ENCODE data around the gene TGFBI. TPM values are rescaled to one million over a fixed set of nuclear protein-coding genes. Genes with fewer than 3 reads are reported as not detected.
A peak's percentile ranks its signal among the peaks of the same experiment; 100 is the strongest.

TGFBI gene
- polyA plus RNA-seq, 3 donors from 2014 or later = 2.2 to 13.3 (median 10.9) TPM

DNA sequence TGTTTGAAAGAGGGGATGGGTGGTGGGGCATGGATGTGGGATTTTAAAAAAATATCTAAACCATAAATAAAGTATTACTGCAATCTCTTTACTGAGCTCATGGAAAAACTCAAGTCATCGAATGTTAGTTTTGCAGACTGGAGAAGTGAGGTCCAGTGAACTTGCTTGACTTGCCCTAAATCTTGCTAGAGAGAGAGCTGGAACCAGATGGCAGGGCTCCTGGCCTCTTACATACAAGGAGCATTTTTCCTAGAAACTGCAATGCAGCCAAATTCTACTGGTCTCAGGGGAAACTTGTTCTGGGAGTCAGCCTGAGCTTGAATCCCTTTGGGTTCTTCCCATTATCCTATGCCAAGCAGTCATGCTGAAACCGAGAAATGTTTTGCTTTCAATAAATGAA is 2.9 kb upstream of the TGFBI start:
- no peak overlapping the region for H3K4me3 Mint-ChIP-seq
- no peak for DNase-seq
- H3K9me3 Mint-ChIP-seq = no peaks in the 10 kb centered on the region
- H3K27ac Mint-ChIP-seq = no peak overlapping the region
- H3K36me3 Mint-ChIP-seq = no peaks in the 10 kb centered on the region
- peaks cover 2 to 7% (median 6%) of the 10 kb centered on the region in 3 donors for H3K27me3 Mint-ChIP-seq (ENCODE audit: low read depth in 3 of 3)
- H3K4me1 Mint-ChIP-seq = no peaks in the 10 kb centered on the region

DNA sequence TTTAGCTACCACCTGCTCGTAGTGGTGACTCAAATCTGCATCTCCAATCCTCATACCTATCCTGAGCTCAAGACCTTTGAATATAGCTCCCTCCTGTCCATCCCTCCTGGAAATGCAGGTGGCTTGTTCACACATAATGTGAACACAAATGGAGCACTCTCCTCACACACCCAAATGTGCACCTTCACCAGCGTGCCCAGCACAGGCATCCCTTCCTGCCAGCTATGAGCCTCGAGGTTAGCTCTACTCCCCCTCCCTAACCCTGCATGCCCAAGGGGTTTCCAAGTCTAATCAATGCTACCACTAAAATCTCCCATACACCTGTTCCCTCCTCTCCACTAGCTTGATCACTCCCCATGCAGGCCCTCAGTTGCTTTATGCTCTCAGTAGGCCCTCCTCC is 2.2 kb upstream of the TGFBI start:
- Mint-ChIP-seq H3K27me3 (ENCODE audit: low read depth in 3 of 3) (peaks cover 2 to 7% (median 6%) of the 10 kb centered on the region in 3 donors), H3K4me1 (no peaks in the 10 kb centered on the region), H3K9me3 (no peaks in the 10 kb centered on the region), H3K4me3 (no peak overlapping the region), H3K36me3 (no peaks in the 10 kb centered on the region), H3K27ac (no peak overlapping the region)
- no peak for DNase-seq

DNA sequence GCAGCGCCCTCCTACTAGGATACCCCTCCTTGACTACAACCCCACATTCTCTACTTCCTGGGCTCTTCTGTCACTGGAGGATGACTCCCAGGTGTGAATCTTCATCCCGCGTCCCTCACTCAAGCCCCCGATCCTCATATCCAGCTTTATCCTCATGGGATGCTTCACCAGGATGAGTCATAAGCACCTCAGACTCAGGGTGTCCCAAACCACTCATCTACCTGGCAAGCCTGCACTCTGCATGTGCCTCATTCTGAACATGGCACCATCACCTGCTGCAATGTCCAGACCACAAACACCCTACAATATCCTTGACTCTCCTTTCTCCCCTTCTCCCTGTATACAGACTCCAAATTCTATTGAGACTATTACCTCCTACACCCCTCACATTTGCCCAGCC is 1.5 kb upstream of the TGFBI start:
- Mint-ChIP-seq H3K36me3 (no peaks in the 10 kb centered on the region), H3K9me3 (no peaks in the 10 kb centered on the region), H3K4me1 (no peaks in the 10 kb centered on the region), H3K27me3 (ENCODE audit: low read depth in 3 of 3) (peaks cover 0 to 7% (median 4%) of the 10 kb centered on the region in 3 donors), H3K4me3 (no peak overlapping the region), H3K27ac (no peak overlapping the region)
- no peak for DNase-seq

DNA sequence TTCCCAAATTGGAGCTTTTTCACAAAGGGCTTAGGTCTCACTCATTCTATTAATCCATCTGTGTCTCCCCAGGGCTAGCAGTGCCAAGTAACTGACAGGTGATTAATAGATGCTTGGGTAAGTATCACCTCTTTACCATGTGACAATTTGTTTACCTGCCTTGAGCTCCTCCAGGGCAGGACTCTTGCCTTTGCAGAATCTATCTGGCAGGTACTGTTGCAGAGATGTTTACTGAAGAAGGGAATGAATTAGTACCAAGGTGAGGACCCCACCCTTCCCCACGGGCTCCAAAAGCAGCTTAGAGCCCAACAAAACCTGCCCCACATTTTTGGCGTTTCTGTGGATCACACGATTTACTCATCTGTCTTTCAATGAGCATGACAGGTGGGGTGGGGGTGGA is 698 bp upstream of the TGFBI start:
- DNase-seq = no peak
- no peak overlapping the region for H3K27ac Mint-ChIP-seq
- H3K4me3 Mint-ChIP-seq = no peak overlapping the region
- H3K27me3 Mint-ChIP-seq (ENCODE audit: low read depth in 3 of 3) = peaks cover 0 to 7% (median 4%) of the 10 kb centered on the region in 3 donors
- H3K9me3 Mint-ChIP-seq = no peaks in the 10 kb centered on the region
- peaks cover 0 to 1% of the 10 kb centered on the region in 2 donors for H3K4me1 Mint-ChIP-seq
- no peaks in the 10 kb centered on the region for H3K36me3 Mint-ChIP-seq

GRCh38 chr5:136030252-136030651 is 1.5 kb downstream of the TGFBI start:
- Mint-ChIP-seq H3K9me3 (no peaks in the 10 kb centered on the region), H3K27me3 (ENCODE audit: low read depth in 3 of 3) (peaks cover 0 to 7% (median 4%) of the 10 kb centered on the region in 3 donors), H3K4me1 (peaks cover 7 to 8% of the 10 kb centered on the region in 2 donors), H3K4me3 (no peak overlapping the region), H3K36me3 (no peaks in the 10 kb centered on the region), H3K27ac (no peak overlapping the region)
- no peak for DNase-seq

DNA sequence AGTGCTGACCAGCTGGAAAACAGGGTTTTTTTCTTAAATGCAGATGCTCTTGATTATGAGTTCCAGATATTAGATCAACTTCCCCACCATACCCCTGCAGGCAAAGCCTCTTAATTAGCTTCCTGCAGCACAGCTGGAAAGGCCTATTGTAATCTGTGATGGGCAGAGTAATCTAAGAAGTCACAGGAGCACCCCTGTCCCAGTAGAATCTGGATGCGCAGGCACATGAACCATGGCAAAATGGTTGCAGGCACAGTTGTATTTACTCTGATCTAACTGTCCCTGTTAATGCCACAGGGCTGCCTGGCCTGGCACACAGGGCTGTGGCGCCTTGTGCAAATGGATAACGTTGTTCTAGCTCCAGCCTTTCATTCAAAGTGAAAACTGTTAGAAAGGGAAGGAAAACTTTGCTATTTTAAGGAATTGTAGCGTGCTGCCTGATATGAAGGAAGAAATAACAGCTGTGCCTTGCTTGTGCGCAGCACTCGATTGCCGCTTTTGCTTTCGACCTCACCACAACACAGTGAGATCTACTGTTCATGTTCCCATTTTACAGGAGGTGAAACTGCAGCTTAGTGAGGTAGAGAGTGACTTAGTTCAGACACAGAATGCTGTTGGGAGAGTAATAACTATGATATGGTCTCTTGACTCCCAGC is 2.3 kb downstream of the TGFBI start:
- Mint-ChIP-seq H3K4me3 (no peak overlapping the region), H3K27me3 (ENCODE audit: low read depth in 3 of 3) (peaks cover 0 to 7% (median 4%) of the 10 kb centered on the region in 3 donors), H3K4me1 (peaks cover 12% of the 10 kb centered on the region in 2 donors), H3K9me3 (no peaks in the 10 kb centered on the region), H3K36me3 (no peaks in the 10 kb centered on the region), H3K27ac (no peak overlapping the region)
- DNase-seq = no peak

DNA sequence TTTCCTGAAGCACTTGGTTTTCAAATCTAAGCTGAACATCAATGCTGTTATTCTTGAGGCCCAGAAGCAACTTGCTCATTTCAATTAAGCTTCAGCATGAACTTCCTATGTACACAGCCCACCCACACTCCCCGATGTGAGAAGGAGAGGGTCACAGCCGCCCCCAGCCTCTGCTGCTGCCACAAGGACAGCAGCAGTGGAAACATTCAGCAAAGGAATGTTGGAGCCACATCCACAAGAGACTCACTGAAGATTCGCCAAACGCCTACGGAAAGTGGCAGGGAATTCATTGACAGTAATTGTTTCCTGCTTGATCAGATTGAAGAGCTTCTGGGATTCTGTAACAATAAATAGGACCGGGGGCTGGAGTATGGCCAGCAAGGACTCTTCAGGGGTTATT is 2.9 kb downstream of the TGFBI start:
- peaks cover 0 to 7% (median 4%) of the 10 kb centered on the region in 3 donors for H3K27me3 Mint-ChIP-seq (ENCODE audit: low read depth in 3 of 3)
- H3K4me3 Mint-ChIP-seq = no peak overlapping the region
- H3K4me1 Mint-ChIP-seq = peaks cover 18 to 19% of the 10 kb centered on the region in 2 donors
- H3K27ac Mint-ChIP-seq = peak overlapping the region in 1 of 6 donors; percentile 48
- H3K9me3 Mint-ChIP-seq = no peaks in the 10 kb centered on the region
- DNase-seq = no peak
- no peaks in the 10 kb centered on the region for H3K36me3 Mint-ChIP-seq

DNA sequence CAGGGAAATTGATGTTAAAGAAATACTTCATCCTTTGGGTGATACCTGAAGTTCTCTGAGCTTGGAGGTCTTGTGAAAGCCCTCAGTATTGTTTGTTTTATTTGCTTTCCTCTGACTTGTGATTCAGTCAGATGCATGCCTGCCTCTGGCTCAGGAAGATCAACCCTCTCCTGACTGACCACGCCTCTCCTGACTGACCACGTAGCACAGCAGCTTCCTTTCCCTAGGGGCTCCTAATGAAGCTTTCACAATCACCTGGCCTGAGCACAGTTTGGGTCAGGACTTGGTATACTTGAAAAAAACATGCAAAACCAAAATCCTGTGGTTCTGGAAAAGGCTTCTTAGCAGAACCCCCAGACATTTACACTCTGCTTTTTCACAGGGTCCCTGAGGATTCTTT is 3.8 kb downstream of the TGFBI start:
- peaks cover 0 to under 1% (median 0%) of the 10 kb centered on the region in 3 donors for H3K36me3 Mint-ChIP-seq
- H3K4me1 Mint-ChIP-seq = peaks cover 27% of the 10 kb centered on the region in 2 donors
- no peak for DNase-seq
- no peaks in the 10 kb centered on the region for H3K9me3 Mint-ChIP-seq
- H3K27me3 Mint-ChIP-seq (ENCODE audit: low read depth in 3 of 3) = peaks cover 0 to 5% (median 4%) of the 10 kb centered on the region in 3 donors
- H3K4me3 Mint-ChIP-seq = no peak overlapping the region
- H3K27ac Mint-ChIP-seq = no peak overlapping the region

DNA sequence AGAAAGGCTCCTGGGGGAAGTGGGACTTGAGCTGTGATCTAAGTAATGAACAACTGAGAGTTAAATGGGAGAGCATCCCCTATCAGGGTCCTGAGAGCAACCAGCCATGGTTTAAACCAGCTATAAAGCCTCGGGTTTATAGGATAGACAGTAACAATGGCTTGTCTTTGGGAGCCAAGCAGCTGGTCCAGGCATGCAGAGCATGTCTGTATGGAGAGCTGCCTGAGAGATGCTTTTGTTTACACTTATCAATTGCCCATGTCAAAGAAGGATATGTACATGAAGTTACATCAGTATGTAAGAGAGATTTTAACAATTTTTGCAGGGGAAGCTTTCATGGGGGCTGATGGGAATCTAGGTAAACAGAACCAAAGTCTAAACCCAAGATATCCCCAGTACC is 4.4 kb downstream of the TGFBI start:
- Mint-ChIP-seq H3K27ac (peak overlapping the region in 1 of 6 donors; percentile 10), H3K4me1 (peaks cover 33% of the 10 kb centered on the region in 2 donors), H3K27me3 (ENCODE audit: low read depth in 3 of 3) (peaks cover 0 to 5% (median 0%) of the 10 kb centered on the region in 3 donors), H3K36me3 (peaks cover 0 to 3% (median 0%) of the 10 kb centered on the region in 3 donors), H3K4me3 (no peak overlapping the region), H3K9me3 (no peaks in the 10 kb centered on the region)
- DNase-seq = no peak

GRCh38 chr5:136033848-136034247 is 5.1 kb downstream of the TGFBI start:
- DNase-seq = no peak
- peaks cover 0 to 3% (median 0%) of the 10 kb centered on the region in 3 donors for H3K36me3 Mint-ChIP-seq
- no peaks in the 10 kb centered on the region for H3K9me3 Mint-ChIP-seq
- H3K27ac Mint-ChIP-seq = peak overlapping the region in 1 of 6 donors; percentile 48
- no peak overlapping the region for H3K4me3 Mint-ChIP-seq
- H3K27me3 Mint-ChIP-seq (ENCODE audit: low read depth in 3 of 3) = peaks cover 0 to 5% (median 0%) of the 10 kb centered on the region in 3 donors
- peaks cover 33 to 34% of the 10 kb centered on the region in 2 donors for H3K4me1 Mint-ChIP-seq

DNA sequence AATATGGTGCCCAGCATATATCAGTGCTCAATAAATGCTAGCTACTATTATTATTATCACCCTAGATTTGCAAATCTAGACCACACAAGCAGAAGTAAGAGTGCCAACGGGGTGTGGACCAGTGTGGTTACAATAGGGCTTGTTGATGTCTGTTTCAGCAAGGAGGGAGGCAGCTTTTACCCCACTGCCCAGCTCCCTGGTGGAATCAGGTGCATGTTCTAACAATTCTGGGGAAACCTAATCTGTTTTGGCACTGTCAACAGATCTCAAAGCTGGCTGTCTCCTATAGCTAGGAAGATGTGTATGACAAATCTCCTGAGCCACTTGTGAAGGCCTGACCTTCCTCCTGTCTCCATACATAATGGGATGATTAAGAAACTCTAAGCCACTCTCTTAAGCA is 5.7 kb downstream of the TGFBI start:
- Mint-ChIP-seq H3K36me3 (peaks cover 0 to 3% (median 0%) of the 10 kb centered on the region in 3 donors), H3K9me3 (no peaks in the 10 kb centered on the region), H3K27ac (peak overlapping the region in 3 of 6 donors; percentile 12 to 48 (median 30)), H3K27me3 (ENCODE audit: low read depth in 3 of 3) (peaks cover 0 to 2% (median 0%) of the 10 kb centered on the region in 3 donors), H3K4me3 (no peak overlapping the region), H3K4me1 (peaks cover 33 to 34% of the 10 kb centered on the region in 2 donors)
- DNase-seq = no peak

- DNase-seq = no peak
- Mint-ChIP-seq H3K27me3 (ENCODE audit: low read depth in 3 of 3) (peaks cover 0 to 2% (median 0%) of the 10 kb centered on the region in 3 donors), H3K27ac (peak overlapping the region in 3 of 6 donors; percentile 12 to 48 (median 30)), H3K4me1 (peaks cover 33 to 34% of the 10 kb centered on the region in 2 donors), H3K9me3 (no peaks in the 10 kb centered on the region), H3K36me3 (peaks cover 0 to 3% (median 0%) of the 10 kb centered on the region in 3 donors), H3K4me3 (no peak overlapping the region)
These were observed 6.2 kb downstream of the TGFBI start for GRCh38 chr5:136034984-136035383.

DNA sequence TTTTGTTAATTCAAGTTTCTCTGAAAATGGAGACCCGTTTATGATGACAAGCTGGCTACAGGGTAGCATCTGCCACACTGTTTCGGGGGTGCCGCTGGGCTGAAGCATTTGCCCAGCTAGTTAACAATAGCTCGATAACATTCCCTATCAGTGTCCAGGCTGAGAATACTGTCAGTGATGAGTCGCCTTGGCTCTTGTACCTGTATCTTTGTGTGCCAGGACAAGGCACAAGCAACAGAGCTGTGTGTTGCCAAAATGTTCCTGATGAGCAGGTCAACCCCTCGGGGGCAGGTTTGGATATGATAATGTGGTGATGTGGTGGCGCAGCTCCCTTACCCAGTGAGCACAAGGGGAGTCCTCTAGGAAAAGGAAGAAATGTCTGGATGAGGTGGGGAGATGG is 7.0 kb downstream of the TGFBI start:
- H3K27ac Mint-ChIP-seq = peak overlapping the region; percentile 12 to 86 (median 65)
- H3K4me3 Mint-ChIP-seq = peak overlapping the region in 3 of 5 donors; percentile 9 to 63 (median 36)
- H3K9me3 Mint-ChIP-seq = no peaks in the 10 kb centered on the region
- H3K4me1 Mint-ChIP-seq = peaks cover 33 to 36% of the 10 kb centered on the region in 2 donors
- H3K36me3 Mint-ChIP-seq = peaks cover 0 to 3% (median 0%) of the 10 kb centered on the region in 3 donors
- no peak for DNase-seq
- peaks cover 0 to 2% (median 0%) of the 10 kb centered on the region in 3 donors for H3K27me3 Mint-ChIP-seq (ENCODE audit: low read depth in 3 of 3)

- H3K27ac Mint-ChIP-seq = peak overlapping the region; percentile 50 to 88 (median 84)
- H3K27me3 Mint-ChIP-seq (ENCODE audit: low read depth in 3 of 3) = peaks cover 0 to 2% (median 0%) of the 10 kb centered on the region in 3 donors
- peaks cover 33 to 36% of the 10 kb centered on the region in 2 donors for H3K4me1 Mint-ChIP-seq
- peaks cover 0 to 3% (median 0%) of the 10 kb centered on the region in 3 donors for H3K36me3 Mint-ChIP-seq
- no peaks in the 10 kb centered on the region for H3K9me3 Mint-ChIP-seq
- no peak for DNase-seq
- peak overlapping the region; percentile 40 to 79 (median 55) for H3K4me3 Mint-ChIP-seq
These were observed 7.6 kb downstream of the TGFBI start for GRCh38 chr5:136036293-136036911.

Data from immature natural killer cell (primary cell).